AG04450 (cell line): Measurements from ENCODE around the gene AZIN2. TPM values are rescaled to one million over a fixed set of nuclear protein-coding genes. Genes with fewer than 3 reads are reported as not detected.

Experiments used
- CTCF ChIA-PET: fragments of 300-600, 350-600 bp; formaldehyde crosslinking; extraction: SDS; loops from one replicate; lab custom pipeline; 2022; ENCODE audit warnings: antibody characterized with exemption, inconsistent platforms; lab: Charles Lee
- POLR2A ChIA-PET: fragments of 350-600 bp; formaldehyde crosslinking; extraction: SDS; loops from one replicate; lab custom pipeline; 2021; ENCODE audit warnings: antibody characterized with exemption, inconsistent platforms; lab: Yijun Ruan, JAX
- DNase-seq: peaks from one replicate; pipeline ENCODE4 v3.0.0-alpha.2; 2011; ENCODE audit warnings: low read depth, low spot score
- H3K27ac ChIP-seq: one replicate; pipeline ENCODE4 v1.5.1; 2012; ENCODE audit warnings: low read depth, low read length, control low read depth
- H3K27me3 ChIP-seq: one replicate; pipeline ENCODE4 v1.6.0; 2012; ENCODE audit warnings: low read length; ENCODE audit not compliant: control insufficient read depth, insufficient read depth
- H3K4me3 ChIP-seq: 2 replicates; pipeline ENCODE4 v1.5.1; 2011; ENCODE audit warnings: mild to moderate bottlenecking, low read depth, low read length, control low read depth
- H3K9me3 ChIP-seq: 2 replicates; pipeline ENCODE4 v1.5.1; 2012; ENCODE audit warnings: low read length; ENCODE audit not compliant: control insufficient read depth, insufficient read depth
- CTCF ChIP-seq: IDR thresholded peaks from 2 replicates; pipeline ENCODE4 v1.5.1; 2011; ENCODE audit warnings: low read depth, low read length, control low read depth, inconsistent platforms
- polyA plus RNA-seq: library from polyadenylated mRNA; depleted of rRNA; stranded (reverse); fragments of >200 nt; gene quantifications from 2 replicates; pipeline ENCODE4 v1.2.3, GENCODE V29; 2011

AZIN2 gene
- polyA plus RNA-seq, 1 experiment = 7.0 TPM

GRCh38 chr1:33111965-33112364 is 31.0 kb downstream of the AZIN2 start:
- no peak for DNase-seq
- H3K27me3 ChIP-seq = no peaks in the 10 kb centered on the region
- H3K4me3 ChIP-seq = no peak overlapping the region
- TF ChIP-seq CTCF = peak; percentile 47; the same call in 1 of the 2 replicates
- POLR2A ChIA-PET = no interaction called here
- CTCF ChIA-PET = no interaction called here
- no peak overlapping the region for H3K27ac ChIP-seq
- peaks cover 4% of the 10 kb centered on the region; the same call in 1 of the 2 replicates for H3K9me3 ChIP-seq

- DNase-seq = no peak
- Histone ChIP-seq H3K9me3 (no peaks in the 10 kb centered on the region), H3K4me3 (no peak overlapping the region), H3K27me3 (no peaks in the 10 kb centered on the region), H3K27ac (no peak overlapping the region)
- CTCF ChIA-PET = interaction anchor here (1.1 to 4.9 kb wide), 2 partner anchors 10 to 184 kb away, joined by 3 to 39 read pairs; no protein-coding TSS in a partner anchor
- POLR2A ChIA-PET = no interaction called here
- TF ChIP-seq CTCF = no peak
Measured at GRCh38 chr1:33117440-33118085, 36.6 kb downstream of the AZIN2 start.

GRCh38 chr1:33118274-33118673 is 37.3 kb downstream of the AZIN2 start:
- H3K9me3 ChIP-seq = no peaks in the 10 kb centered on the region
- ChIA-PET CTCF (interaction anchor here (1.1 to 4.9 kb wide), 2 partner anchors 9 to 185 kb away, joined by 3 to 39 read pairs; no protein-coding TSS in a partner anchor), POLR2A (no interaction called here)
- H3K27me3 ChIP-seq = no peaks in the 10 kb centered on the region
- no peak for TF ChIP-seq CTCF
- no peak overlapping the region for H3K4me3 ChIP-seq
- H3K27ac ChIP-seq = no peak overlapping the region
- no peak for DNase-seq

- ChIA-PET POLR2A (no interaction called here), CTCF (interaction anchor here (4.9 kb wide), 1 partner anchor 8 kb away, joined by 39 read pairs; no protein-coding TSS in a partner anchor)
- H3K9me3 ChIP-seq = no peaks in the 10 kb centered on the region
- no peak for DNase-seq
- no peaks in the 10 kb centered on the region for H3K27me3 ChIP-seq
- TF ChIP-seq CTCF = no peak
- H3K27ac ChIP-seq = no peak overlapping the region
- no peak overlapping the region for H3K4me3 ChIP-seq
Measured at GRCh38 chr1:33119050-33119449, 38.1 kb downstream of the AZIN2 start.

- Histone ChIP-seq H3K27me3 (no peaks in the 10 kb centered on the region), H3K9me3 (no peaks in the 10 kb centered on the region), H3K4me3 (no peak overlapping the region), H3K27ac (no peak overlapping the region)
- no peak for DNase-seq
- peak; percentile 36; the same call in 1 of the 2 replicates for TF ChIP-seq CTCF
- ChIA-PET POLR2A (no interaction called here), CTCF (interaction anchor here (0.8 to 1.3 kb wide), 3 partner anchors 24 to 61 kb away, joined by 3 read pairs; no protein-coding TSS in a partner anchor)
Measured at GRCh38 chr1:33119532-33120217, 38.7 kb downstream of the AZIN2 start.
